K562 (cell line): Measurements from ENCODE around the gene CLCNKA. TPM values are rescaled to one million over a fixed set of nuclear protein-coding genes. Genes with fewer than 3 reads are reported as not detected.

Experiments
- ATAC-seq: fragments of 200-7000 bp; cut with Tn5 transposase; 3 replicates; pipeline ENCODE4 v1.9.1; 2020; ENCODE audit warnings: moderate library complexity
- BruUV-seq: library from RNA; stranded (reverse); fragments of 400-500 nt; replicated peaks from 2 replicates; lab custom pipeline; 2021; lab: Mats Ljungman, UMichigan
- CTCF ChIA-PET: fragments of 300-600 bp; formaldehyde crosslinking; extraction: SDS; loops from one replicate; lab custom pipeline; 2021; ENCODE audit warnings: low intra/inter-chr PET ratio; lab: Yijun Ruan, JAX
- POLR2A ChIA-PET: fragments of 300-600, 350-650 bp; sonication (Branson Sonifier 250); formaldehyde crosslinking; extraction: SDS; loops from one replicate; lab custom pipeline; 2021; ENCODE audit warnings: antibody characterized with exemption, inconsistent platforms; lab: Yijun Ruan, JAX
- DNase-seq, 4 experiments: peaks; one replicate each; pipeline versions ENCODE4 v3.0.0 to v3.0.0-alpha.2; 2011 to 2018; ENCODE audit warnings: low spot score in 3 of 4, mixed read lengths in 3 of 4; ENCODE audit errors: extremely low read depth in 1 of 4
- FAIRE-seq: peaks from 2 replicates; lab custom pipeline; 2011; peaks lifted over from hg19 to GRCh38; lab: Jason Lieb, UNC
- H2AFZ ChIP-seq: 2 replicates; pipeline ENCODE4 v1.6.0; 2011; ENCODE audit warnings: low read depth, low read length, control low read depth, inconsistent platforms
- H3K27ac ChIP-seq: fragments of 200-600 bp; 3 replicates; pipeline ENCODE4 v1.8.0; 2011; ENCODE audit warnings: low read depth, mild to moderate bottlenecking, control low read depth, inconsistent platforms, low read length, moderate library complexity, mixed read lengths; ENCODE audit errors: extremely low read depth
- H3K27me3 ChIP-seq, 2 experiments: fragments of 300-600 bp in 1 of 2; 2 replicates in 1 of 2; 3 replicates in 1 of 2; pipeline versions ENCODE4 v1.6.0 to v1.8.0; 2011; ENCODE audit warnings: inconsistent platforms in 2 of 2, low read length in 2 of 2, mild to moderate bottlenecking in 1 of 2, mixed read lengths in 1 of 2, moderate library complexity in 1 of 2; ENCODE audit not compliant: control insufficient read depth in 2 of 2, insufficient read depth in 2 of 2
- H3K36me3 ChIP-seq: fragments of 300-600 bp; 3 replicates; pipeline ENCODE4 v1.8.0; 2011; ENCODE audit warnings: mild to moderate bottlenecking, low read length, inconsistent platforms; ENCODE audit not compliant: control insufficient read depth, insufficient read depth
- H3K4me1 ChIP-seq, 2 experiments: fragments of 200-600 bp in 1 of 2; replicated peaks in 1 of 2; 2 replicates in 1 of 2; 3 replicates in 1 of 2; pipeline versions ENCODE4 v1.5.1 to v1.8.0; 2011; ENCODE audit warnings: inconsistent platforms in 2 of 2, low read length in 2 of 2, mild to moderate bottlenecking in 1 of 2, mixed read lengths in 1 of 2, moderate library complexity in 1 of 2; ENCODE audit not compliant: control insufficient read depth in 2 of 2, insufficient read depth in 2 of 2
- H3K4me2 ChIP-seq: 2 replicates; pipeline ENCODE4 v1.6.1; 2011; ENCODE audit warnings: low read length, control low read depth, inconsistent platforms, mixed read lengths; ENCODE audit not compliant: insufficient read depth
- H3K4me3 ChIP-seq: fragments of 200-600 bp; sonication (generic), shearing (Covaris generic); 2 replicates; pipeline ENCODE4 v1.5.1; 2016; ENCODE audit warnings: control low read depth, inconsistent platforms
- H3K79me2 ChIP-seq: fragments of 200-600 bp; 3 replicates; pipeline ENCODE4 v1.8.0; 2011; ENCODE audit warnings: low read length, inconsistent platforms; ENCODE audit not compliant: control insufficient read depth, insufficient read depth
- H3K9ac ChIP-seq, 2 experiments: 2 replicates each; pipeline versions ENCODE4 v1.6.0 to v1.6.1; 2011; ENCODE audit warnings: low read depth in 2 of 2, low read length in 2 of 2, control low read depth in 1 of 2, inconsistent platforms in 1 of 2, mild to moderate bottlenecking in 1 of 2, mixed read lengths in 1 of 2; ENCODE audit not compliant: insufficient read depth in 1 of 2
- H3K9me1 ChIP-seq: one replicate; pipeline ENCODE4 v1.6.0; 2011; ENCODE audit warnings: inconsistent platforms, mild to moderate bottlenecking, low read length, moderate library complexity; ENCODE audit not compliant: control insufficient read depth, insufficient read depth
- H3K9me3 ChIP-seq: replicated peaks from 2 replicates; pipeline ENCODE4 v1.5.1; 2011; ENCODE audit warnings: low read depth, low read length, inconsistent platforms; ENCODE audit not compliant: control insufficient read depth, insufficient read depth
- H4K20me1 ChIP-seq: replicated peaks from 2 replicates; pipeline ENCODE4 v1.6.1; 2011; ENCODE audit warnings: low read length, inconsistent platforms, mixed read lengths; ENCODE audit not compliant: control insufficient read depth, insufficient read depth
- CREB3 ChIP-seq: fragments of 450-650 bp; conservative IDR thresholded peaks from 2 replicates; pipeline ENCODE4 v1.6.1; 2016; ENCODE audit warnings: missing genetic modification characterization, low read depth, mild to moderate bottlenecking, missing compliant biosample characterization, moderate library complexity
- FOXK1 ChIP-seq: sonication (generic); formaldehyde crosslinking; IDR thresholded peaks from 2 replicates; pipeline ENCODE4 v1.8.0; 2022; ENCODE audit warnings: missing genetic modification reagents, mild to moderate bottlenecking, borderline replicate concordance
- IRF1 ChIP-seq: sonication (generic); formaldehyde crosslinking; IDR thresholded peaks from 2 replicates; pipeline ENCODE4 v1.8.0; 2022; ENCODE audit warnings: missing genetic modification reagents, mild to moderate bottlenecking, borderline replicate concordance
- IRF2 ChIP-seq: sonication (generic); formaldehyde crosslinking; IDR thresholded peaks from 2 replicates; pipeline ENCODE4 v1.8.1; 2022; ENCODE audit warnings: mild to moderate bottlenecking, missing genetic modification reagents
- SAP30 ChIP-seq: fragments of 200-600 bp; sonication (generic); IDR thresholded peaks from 2 replicates; pipeline ENCODE4 v1.6.1; 2012; ENCODE audit warnings: borderline replicate concordance, low read depth, mild to moderate bottlenecking, moderate library complexity, low read length, control low read depth, inconsistent platforms; ENCODE audit not compliant: insufficient read depth, poor library complexity, severe bottlenecking
- SPI1 ChIP-seq: IDR thresholded peaks from 2 replicates; pipeline ENCODE4 v1.6.1; 2011; ENCODE audit warnings: low read depth, low read length, control low read depth, borderline replicate concordance
- ZNF143 ChIP-seq: sonication (generic); formaldehyde crosslinking; IDR thresholded peaks from 2 replicates; pipeline ENCODE4 v1.9.0; 2022; ENCODE audit warnings: mild to moderate bottlenecking, missing genetic modification reagents
- WGBS: fragments of 100-300 bp; shearing (Covaris generic); methylation state at CpG from one replicate; pipeline ENCODE4 v1.1.6; 2016; ENCODE audit warnings: low coverage, mixed read lengths; ENCODE audit not compliant: insufficient coverage; ENCODE audit errors: missing lambda C conversion rate; 5-methylcytosine and 5-hydroxymethylcytosine counted together
- in situ Hi-C: fragments of 300-500 bp; cut with MboI; formaldehyde crosslinking; loops from 4 replicates; pipeline ENCODE4 v1.15.0; 2018; ENCODE audit warnings: inconsistent platforms, mixed read lengths
- intact Hi-C: fragments of 100-400 bp; cut with micrococcal nuclease; formaldehyde crosslinking; loops from 2 replicates; pipeline ENCODE4 v1.14.2; 2022
- polyA plus RNA-seq, 8 experiments: library from polyadenylated mRNA; depleted of rRNA in 4 of 8; stranded (reverse) in 5 of 8; unstranded in 3 of 8; fragments of >200 nt; fragmentation: Nextera tagmentation in 2 of 8; fragmentation: Illumina TruSeq in 1 of 8; extraction: Ambion mirVana in 2 of 8; extraction: Trizol in 1 of 8; gene quantifications; 2 replicates each; pipeline versions ENCODE4 v1.2.1 to v1.2.3, GENCODE V29; 2011 to 2014; ENCODE audit warnings: inconsistent platforms in 1 of 8, missing spikeins in 1 of 8
- total RNA-seq, 7 experiments: library from RNA; depleted of rRNA in 6 of 7; stranded (reverse); fragments of >200 nt in 6 of 7; fragmentation: Illumina TruSeq in 2 of 7; extraction: Trizol in 2 of 7; gene quantifications; 2 replicates each; pipeline versions ENCODE4 v1.2.1 to v1.2.3, GENCODE V29; 2011 to 2021; ENCODE audit warnings: low replicate concordance in 1 of 7
- TF ChIP-seq, protein P1 (sequence below): fragments of 450-650 bp; IDR thresholded peaks from 2 replicates; pipeline ENCODE4 v1.6.1; 2018; ENCODE audit not compliant: partially characterized antibody

The CLCNKA gene
- total and polyA plus RNA-seq, 9 of the 15 experiments (the other 6 are each of a cell fraction or from before 2014, with no cell fraction given) = 0.03 to 0.37 (median 0.10) TPM; not detected in 3

DNA sequence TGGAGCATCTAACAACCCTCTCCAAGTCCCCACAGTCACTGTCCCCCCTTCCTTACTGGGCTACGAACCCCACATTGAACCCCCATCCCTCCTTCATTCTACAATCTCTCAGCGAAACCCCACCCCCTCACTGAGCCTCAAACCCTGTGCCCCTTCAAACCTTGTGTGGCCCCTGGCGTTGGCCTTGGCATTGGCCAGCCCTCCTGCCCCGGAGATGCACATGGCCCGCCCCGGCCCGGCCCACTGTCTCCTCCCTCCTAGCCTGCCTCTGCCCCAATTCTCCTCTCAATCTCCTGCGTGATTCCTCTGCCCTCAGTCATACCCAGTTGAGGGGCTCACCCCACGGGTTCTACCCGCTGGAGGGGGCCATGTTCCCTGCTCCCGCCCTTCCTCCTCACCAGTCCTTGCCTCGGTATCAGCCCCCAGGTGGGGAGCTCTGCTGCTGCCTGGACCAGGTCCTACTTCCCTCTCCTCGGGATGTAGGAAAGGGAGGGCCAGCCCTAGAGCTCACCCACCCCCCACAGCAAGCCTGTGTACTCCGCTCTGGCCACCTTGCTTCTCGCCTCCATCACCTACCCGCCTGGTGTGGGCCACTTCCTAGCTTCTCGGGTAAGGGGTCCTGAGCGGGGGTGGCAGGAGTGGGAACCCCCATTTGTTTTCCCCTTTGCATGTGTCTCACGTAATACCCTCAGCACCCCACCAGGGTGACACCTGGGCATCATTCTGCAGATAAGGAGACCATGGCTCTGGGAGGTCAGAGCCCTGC is 6.6 kb downstream of the CLCNKA start:
- peaks cover 2 to 17% of the 10 kb centered on the region in 2 experiments; a peak in 3 of 5 replicates for H3K27me3 ChIP-seq
- in situ Hi-C loops = no loop called here
- CTCF ChIA-PET = no interaction called here
- no peaks in the 10 kb centered on the region for H3K79me2 ChIP-seq
- no peak for ATAC-seq
- no peaks in the 10 kb centered on the region for H3K36me3 ChIP-seq
- peaks cover 12 to 52% of the 10 kb centered on the region in 2 experiments; a peak in 4 of 5 replicates for H3K4me1 ChIP-seq
- H3K4me3 ChIP-seq = no peak overlapping the region
- peak in 1 of 4 experiments; percentile 43 for DNase-seq
- no peaks in the 10 kb centered on the region for H4K20me1 ChIP-seq
- intact Hi-C loops = no loop called here
- POLR2A ChIA-PET = interaction anchor here (0.5 kb wide), 1 partner anchor 14 kb away, joined by 3 read pairs; no protein-coding TSS in a partner anchor
- no peak overlapping the region for H3K27ac ChIP-seq
- BruUV-seq = no TSS peak
- no peak for TF ChIP-seq SAP30
- TF ChIP-seq, protein P1, sequence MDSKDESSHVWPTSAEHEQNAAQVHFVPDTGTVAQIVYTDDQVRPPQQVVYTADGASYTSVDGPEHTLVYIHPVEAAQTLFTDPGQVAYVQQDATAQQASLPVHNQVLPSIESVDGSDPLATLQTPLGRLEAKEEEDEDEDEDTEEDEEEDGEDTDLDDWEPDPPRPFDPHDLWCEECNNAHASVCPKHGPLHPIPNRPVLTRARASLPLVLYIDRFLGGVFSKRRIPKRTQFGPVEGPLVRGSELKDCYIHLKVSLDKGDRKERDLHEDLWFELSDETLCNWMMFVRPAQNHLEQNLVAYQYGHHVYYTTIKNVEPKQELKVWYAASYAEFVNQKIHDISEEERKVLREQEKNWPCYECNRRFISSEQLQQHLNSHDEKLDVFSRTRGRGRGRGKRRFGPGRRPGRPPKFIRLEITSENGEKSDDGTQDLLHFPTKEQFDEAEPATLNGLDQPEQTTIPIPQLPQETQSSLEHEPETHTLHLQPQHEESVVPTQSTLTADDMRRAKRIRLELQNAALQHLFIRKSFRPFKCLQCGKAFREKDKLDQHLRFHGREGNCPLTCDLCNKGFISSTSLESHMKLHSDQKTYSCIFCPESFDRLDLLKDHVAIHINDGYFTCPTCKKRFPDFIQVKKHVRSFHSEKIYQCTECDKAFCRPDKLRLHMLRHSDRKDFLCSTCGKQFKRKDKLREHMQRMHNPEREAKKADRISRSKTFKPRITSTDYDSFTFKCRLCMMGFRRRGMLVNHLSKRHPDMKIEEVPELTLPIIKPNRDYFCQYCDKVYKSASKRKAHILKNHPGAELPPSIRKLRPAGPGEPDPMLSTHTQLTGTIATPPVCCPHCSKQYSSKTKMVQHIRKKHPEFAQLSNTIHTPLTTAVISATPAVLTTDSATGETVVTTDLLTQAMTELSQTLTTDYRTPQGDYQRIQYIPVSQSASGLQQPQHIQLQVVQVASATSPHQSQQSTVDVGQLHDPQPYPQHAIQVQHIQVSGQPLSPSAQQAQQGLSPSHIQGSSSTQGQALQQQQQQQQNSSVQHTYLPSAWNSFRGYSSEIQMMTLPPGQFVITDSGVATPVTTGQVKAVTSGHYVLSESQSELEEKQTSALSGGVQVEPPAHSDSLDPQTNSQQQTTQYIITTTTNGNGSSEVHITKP = peak; percentile 16
- no peak for TF ChIP-seq IRF1 (CRISPR knock-in tag)
- no peak for TF ChIP-seq IRF2 (CRISPR knock-in tag)
- TF ChIP-seq FOXK1 (CRISPR knock-in tag) = no peak
- TF ChIP-seq SPI1 = no peak
- TF ChIP-seq ZNF143 (CRISPR knock-in tag) = no peak
- no peak for TF ChIP-seq CREB3
- TF ChIP-seq, all 486 proteins: peak for 1
- Histone ChIP-seq H2AFZ (no peak overlapping the region), H3K9me3 (no peaks in the 10 kb centered on the region), H3K4me2 (no peak overlapping the region), H3K9ac (peak overlapping the region in 1 of 2 experiments; percentile 54; a peak in 1 of 4 replicates), H3K9me1 (no peaks in the 10 kb centered on the region)
- FAIRE-seq = no peak
- WGBS = 31% methylated on average over 18 of the region's 19 CpGs
